ENCODE data around the gene ESM1.

The ESM1 gene

GRCh38 chr5:54986269-54986654 lies 869 bp upstream of the ESM1 start:
- DNase-seq (ENCODE audit: low read depth in 1 of 2, low spot score in 1 of 2) = no peak

GRCh38 chr5:54981928-54982327 lies 3.5 kb downstream of the ESM1 start:
- no peak for DNase-seq (ENCODE audit: low read depth in 1 of 2, low spot score in 1 of 2)

GRCh38 chr5:54975701-54976100 lies 9.7 kb downstream of the ESM1 start:
- no peak for DNase-seq (ENCODE audit: low read depth in 1 of 2, low spot score in 1 of 2)

GRCh38 chr5:54969856-54970828 lies 15.3 kb downstream of the ESM1 start:
- DNase-seq (ENCODE audit: low read depth in 1 of 2, low spot score in 1 of 2) = no peak

GRCh38 chr5:54969242-54969641 lies 16.2 kb downstream of the ESM1 start:
- DNase-seq (ENCODE audit: low read depth in 1 of 2, low spot score in 1 of 2) = no peak

GRCh38 chr5:54965806-54966205 lies 19.6 kb downstream of the ESM1 start:
- DNase-seq (ENCODE audit: low read depth in 1 of 2, low spot score in 1 of 2) = no peak

- DNase-seq (ENCODE audit: low read depth in 1 of 2, low spot score in 1 of 2) = no peak
Measured at GRCh38 chr5:54964405-54964804, 21.0 kb downstream of the ESM1 start.

- DNase-seq (ENCODE audit: low read depth in 1 of 2, low spot score in 1 of 2) = no peak
Measured at GRCh38 chr5:54959673-54960418, 25.5 kb downstream of the ESM1 start.

- DNase-seq (ENCODE audit: low read depth in 1 of 2, low spot score in 1 of 2) = no peak
Measured at GRCh38 chr5:54956922-54957321, 28.5 kb downstream of the ESM1 start.

GRCh38 chr5:54947187-54947586 lies 38.2 kb downstream of the ESM1 start:
- no peak for DNase-seq (ENCODE audit: low read depth in 1 of 2, low spot score in 1 of 2)

- DNase-seq (ENCODE audit: low read depth in 1 of 2, low spot score in 1 of 2) = no peak
Measured at GRCh38 chr5:54946306-54946819, 39.0 kb downstream of the ESM1 start.

- DNase-seq (ENCODE audit: low read depth in 1 of 2, low spot score in 1 of 2) = no peak
Measured at GRCh38 chr5:54944364-54944763, 41.0 kb downstream of the ESM1 start.

GRCh38 chr5:54942064-54942778 lies 43.2 kb downstream of the ESM1 start:
- no peak for DNase-seq (ENCODE audit: low read depth in 1 of 2, low spot score in 1 of 2)

- DNase-seq (ENCODE audit: low read depth in 1 of 2, low spot score in 1 of 2) = no peak
Measured at GRCh38 chr5:54936201-54936600, 49.2 kb downstream of the ESM1 start.

GRCh38 chr5:54932789-54933188 lies 52.6 kb downstream of the ESM1 start:
- DNase-seq (ENCODE audit: low read depth in 1 of 2, low spot score in 1 of 2) = no peak

- DNase-seq (ENCODE audit: low read depth in 1 of 2, low spot score in 1 of 2) = no peak
Measured at GRCh38 chr5:54930736-54931135, 54.7 kb downstream of the ESM1 start.

Data from activated T-helper 1 cell treated with anti-CD3 and anti-CD28 coated beads, Interleukin-2, amount 50 U/mL, for 16 hours (primary cell).